SK-N-SH treated with all-trans-retinoic acid at 6 μM for 48 hours (cell line): ENCODE data around the gene ACSM4.

Experiments used
- ARNTL ChIP-seq: fragments of 450-650 bp; formaldehyde crosslinking; IDR thresholded peaks from 2 replicates; pipeline ENCODE4 v1.5.0; 2020; ENCODE audit warnings: low read depth, mild to moderate bottlenecking, moderate library complexity, borderline replicate concordance
- BACH2 ChIP-seq: fragments of 250-450 bp; sonication (Bioruptor Pico); IDR thresholded peaks from 2 replicates; pipeline ENCODE4 v1.9.0; 2021; ENCODE audit warnings: mild to moderate bottlenecking, borderline replicate concordance
- CREB5 ChIP-seq: fragments of 250-450 bp; sonication (Bioruptor Pico); IDR thresholded peaks from 2 replicates; pipeline ENCODE4 v1.5.1; 2020; ENCODE audit warnings: low read depth, mild to moderate bottlenecking, moderate library complexity
- PATZ1 ChIP-seq: fragments of 250-450 bp; sonication (Bioruptor Pico); IDR thresholded peaks from 2 replicates; pipeline ENCODE4 v1.8.0; 2020; ENCODE audit warnings: mild to moderate bottlenecking, moderate library complexity, borderline replicate concordance
- TCF4 ChIP-seq: fragments of 250-450 bp; sonication (Bioruptor Pico); IDR thresholded peaks from 2 replicates; pipeline ENCODE4 v1.8.0; 2021; ENCODE audit warnings: mild to moderate bottlenecking, moderate library complexity, borderline replicate concordance
- TOX ChIP-seq: fragments of 250-450 bp; sonication (Bioruptor Pico); IDR thresholded peaks from 2 replicates; pipeline ENCODE4 v1.8.0; 2021; ENCODE audit warnings: mild to moderate bottlenecking, moderate library complexity, borderline replicate concordance
- ZNF565 ChIP-seq: fragments of 450-650 bp; formaldehyde crosslinking; conservative IDR thresholded peaks from 2 replicates; pipeline ENCODE4 v1.5.0; 2020; ENCODE audit warnings: low read depth, mild to moderate bottlenecking, moderate library complexity
- ZNF8 ChIP-seq: fragments of 450-650 bp; formaldehyde crosslinking; IDR thresholded peaks from 2 replicates; pipeline ENCODE4 v1.5.0; 2020; ENCODE audit warnings: mild to moderate bottlenecking, moderate library complexity
- TF ChIP-seq, protein P1 (sequence below): fragments of 250-450 bp; sonication (Bioruptor Pico); IDR thresholded peaks from 2 replicates; pipeline ENCODE4 v1.5.0; 2020; ENCODE audit warnings: mild to moderate bottlenecking, moderate library complexity
- TF ChIP-seq, protein P2 (sequence below): fragments of 250-450 bp; sonication (Bioruptor Pico); IDR thresholded peaks from 2 replicates; pipeline ENCODE4 v1.5.1; 2021; ENCODE audit warnings: mild to moderate bottlenecking, moderate library complexity

DNA sequence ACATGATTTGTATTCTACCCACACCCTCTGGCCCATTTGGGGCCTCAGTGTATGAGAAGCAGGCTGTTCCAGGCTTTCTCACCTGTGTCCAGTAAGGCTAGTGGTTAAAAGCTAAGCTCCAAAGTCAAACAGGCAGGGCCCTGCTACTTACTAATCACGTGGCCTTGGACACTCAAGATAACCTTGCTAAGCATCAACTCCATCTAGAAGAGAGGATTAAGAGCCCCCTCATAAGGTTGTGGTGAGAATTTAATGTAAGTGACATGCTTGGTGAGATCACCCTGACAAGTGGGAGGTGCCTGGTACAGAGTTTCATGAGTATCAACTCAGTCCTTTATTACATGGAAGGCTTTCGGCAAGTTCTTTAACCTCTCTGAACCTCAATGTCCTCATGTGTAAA is 17.8 kb downstream of the ACSM4 start:
- TF ChIP-seq ARNTL (CRISPR knock-in tag) (no peak), TCF4 (CRISPR knock-in tag) (no peak), CREB5 (CRISPR knock-in tag) (no peak), ZNF8 (CRISPR knock-in tag) (no peak), ZNF565 (no peak), PATZ1 (CRISPR knock-in tag) (no peak), TOX (CRISPR knock-in tag) (no peak), BACH2 (CRISPR knock-in tag) (no peak)
- TF ChIP-seq, protein P1, sequence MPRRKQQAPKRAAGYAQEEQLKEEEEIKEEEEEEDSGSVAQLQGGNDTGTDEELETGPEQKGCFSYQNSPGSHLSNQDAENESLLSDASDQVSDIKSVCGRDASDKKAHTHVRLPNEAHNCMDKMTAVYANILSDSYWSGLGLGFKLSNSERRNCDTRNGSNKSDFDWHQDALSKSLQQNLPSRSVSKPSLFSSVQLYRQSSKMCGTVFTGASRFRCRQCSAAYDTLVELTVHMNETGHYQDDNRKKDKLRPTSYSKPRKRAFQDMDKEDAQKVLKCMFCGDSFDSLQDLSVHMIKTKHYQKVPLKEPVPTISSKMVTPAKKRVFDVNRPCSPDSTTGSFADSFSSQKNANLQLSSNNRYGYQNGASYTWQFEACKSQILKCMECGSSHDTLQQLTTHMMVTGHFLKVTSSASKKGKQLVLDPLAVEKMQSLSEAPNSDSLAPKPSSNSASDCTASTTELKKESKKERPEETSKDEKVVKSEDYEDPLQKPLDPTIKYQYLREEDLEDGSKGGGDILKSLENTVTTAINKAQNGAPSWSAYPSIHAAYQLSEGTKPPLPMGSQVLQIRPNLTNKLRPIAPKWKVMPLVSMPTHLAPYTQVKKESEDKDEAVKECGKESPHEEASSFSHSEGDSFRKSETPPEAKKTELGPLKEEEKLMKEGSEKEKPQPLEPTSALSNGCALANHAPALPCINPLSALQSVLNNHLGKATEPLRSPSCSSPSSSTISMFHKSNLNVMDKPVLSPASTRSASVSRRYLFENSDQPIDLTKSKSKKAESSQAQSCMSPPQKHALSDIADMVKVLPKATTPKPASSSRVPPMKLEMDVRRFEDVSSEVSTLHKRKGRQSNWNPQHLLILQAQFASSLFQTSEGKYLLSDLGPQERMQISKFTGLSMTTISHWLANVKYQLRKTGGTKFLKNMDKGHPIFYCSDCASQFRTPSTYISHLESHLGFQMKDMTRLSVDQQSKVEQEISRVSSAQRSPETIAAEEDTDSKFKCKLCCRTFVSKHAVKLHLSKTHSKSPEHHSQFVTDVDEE (CRISPR knock-in tag): no peak
- TF ChIP-seq, protein P2, sequence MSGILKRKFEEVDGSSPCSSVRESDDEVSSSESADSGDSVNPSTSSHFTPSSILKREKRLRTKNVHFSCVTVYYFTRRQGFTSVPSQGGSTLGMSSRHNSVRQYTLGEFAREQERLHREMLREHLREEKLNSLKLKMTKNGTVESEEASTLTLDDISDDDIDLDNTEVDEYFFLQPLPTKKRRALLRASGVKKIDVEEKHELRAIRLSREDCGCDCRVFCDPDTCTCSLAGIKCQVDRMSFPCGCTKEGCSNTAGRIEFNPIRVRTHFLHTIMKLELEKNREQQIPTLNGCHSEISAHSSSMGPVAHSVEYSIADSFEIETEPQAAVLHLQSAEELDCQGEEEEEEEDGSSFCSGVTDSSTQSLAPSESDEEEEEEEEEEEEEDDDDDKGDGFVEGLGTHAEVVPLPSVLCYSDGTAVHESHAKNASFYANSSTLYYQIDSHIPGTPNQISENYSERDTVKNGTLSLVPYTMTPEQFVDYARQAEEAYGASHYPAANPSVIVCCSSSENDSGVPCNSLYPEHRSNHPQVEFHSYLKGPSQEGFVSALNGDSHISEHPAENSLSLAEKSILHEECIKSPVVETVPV (CRISPR knock-in tag): no peak
